Testis (tissue), 3 donors: ENCODE data around the gene HOXB8. TPM values are rescaled to one million over a fixed set of nuclear protein-coding genes. Genes with fewer than 3 reads are reported as not detected.

Experiments used
- DNase-seq: peaks from one replicate; pipeline ENCODE4 v3.0.0-alpha.2; 2019
- H3K27ac ChIP-seq, 2 donors: fragments of 200-600 bp; sonication (generic); one replicate each; pipeline ENCODE4 v1.5.1; 2019
- H3K27me3 ChIP-seq: fragments of 200-600 bp; sonication (generic); one replicate; pipeline ENCODE4 v1.5.1; 2019
- H3K36me3 ChIP-seq: fragments of 200-600 bp; sonication (generic); one replicate; pipeline ENCODE4 v1.5.1; 2017; ENCODE audit warnings: low read depth; ENCODE audit errors: missing control alignments
- H3K4me1 ChIP-seq: fragments of 200-600 bp; sonication (generic); one replicate; pipeline ENCODE4 v1.5.1; 2019
- H3K4me3 ChIP-seq, 2 donors: fragments of 200-600 bp; sonication (generic); one replicate each; pipeline ENCODE4 v1.5.1; 2017 to 2019
- H3K9me3 ChIP-seq: fragments of 200-600 bp; sonication (generic); one replicate; pipeline ENCODE4 v1.5.1; 2017
- CTCF ChIP-seq, 3 experiments: fragments of 450-650 bp in 2 of 3; fragments of 200-600 bp in 1 of 3; sonication (generic) in 1 of 3; IDR thresholded peaks; one replicate each; pipeline ENCODE4 v1.5.1; 2016 to 2019; ENCODE audit warnings: antibody characterized with exemption in 3 of 3, mild to moderate bottlenecking in 2 of 3, moderate library complexity in 1 of 3
- POLR2A ChIP-seq: fragments of 450-650 bp; IDR thresholded peaks from one replicate; pipeline ENCODE4 v1.6.1; 2017; ENCODE audit warnings: antibody characterized with exemption, mild to moderate bottlenecking, moderate library complexity
- whole genome bisulfite sequencing, 2 donors: methylation state at CpG; one replicate each; pipeline ENCODE4 v1.1.5; 2018; 5-methylcytosine and 5-hydroxymethylcytosine counted together
- intact Hi-C: fragments of 100-400 bp; cut with DNase I; formaldehyde crosslinking; loops from one replicate; pipeline ENCODE4 v1.15.1; 2023; ENCODE audit warnings: low total_unique reads
- polyA plus RNA-seq: library from polyadenylated mRNA; stranded (reverse); fragments of 350-450 nt; fragmentation: Illumina TruSeq; extraction: RNeasy Lipid Tissue Mini Kit (QIAGEN cat#74804); gene quantifications from one replicate; pipeline ENCODE4 v1.2.3, GENCODE V29; 2014; ENCODE audit warnings: low read depth, low replicate concordance; ENCODE audit not compliant: insufficient read depth
- total RNA-seq, 2 donors: library from RNA; depleted of rRNA; stranded (reverse); fragments of >200 nt; gene quantifications; one replicate each; pipeline ENCODE4 v1.2.3, GENCODE V29; 2016

The HOXB8 gene
- total and polyA plus RNA-seq, 3 donors from 2014 or later = 1.2 to 2.7 (median 2.0) TPM

DNA sequence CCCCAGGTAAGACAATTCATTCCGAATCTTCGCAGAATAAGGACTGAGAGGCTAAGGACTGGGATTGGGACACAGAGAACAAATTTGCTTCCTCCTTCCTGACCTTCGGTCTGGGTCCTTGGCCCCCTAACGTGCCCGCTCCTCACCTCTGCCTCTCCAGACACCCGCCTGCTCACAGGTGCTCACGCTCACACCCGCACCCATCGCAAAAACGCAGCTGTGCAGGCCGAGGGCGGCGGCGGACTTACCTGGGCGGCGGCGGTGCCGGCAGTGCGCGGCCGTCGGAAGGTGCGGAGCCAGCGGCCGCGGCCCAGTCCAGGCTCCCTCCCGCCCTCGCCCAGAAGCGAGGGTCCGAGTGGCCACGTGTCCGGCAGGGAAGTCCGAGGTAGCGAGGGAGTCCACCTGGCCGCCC is 18.2 kb upstream of the HOXB8 start:
- TF ChIP-seq CTCF (IDR thresholded peaks at IDR 0.05) (no peak), POLR2A (no peak)
- Histone ChIP-seq H3K27ac (no peak overlapping the region), H3K4me3 (peak overlapping the region; percentile 29 to 31), H3K9me3 (no peaks in the 10 kb centered on the region), H3K36me3 (no peaks in the 10 kb centered on the region), H3K4me1 (no peaks in the 10 kb centered on the region), H3K27me3 (no peaks in the 10 kb centered on the region)
- DNase-seq = no peak
- intact Hi-C loops = no loop called here
- 9 to 13% methylated on average over 27 to 35 of the region's 35 CpGs for WGBS, 2 donors

DNA sequence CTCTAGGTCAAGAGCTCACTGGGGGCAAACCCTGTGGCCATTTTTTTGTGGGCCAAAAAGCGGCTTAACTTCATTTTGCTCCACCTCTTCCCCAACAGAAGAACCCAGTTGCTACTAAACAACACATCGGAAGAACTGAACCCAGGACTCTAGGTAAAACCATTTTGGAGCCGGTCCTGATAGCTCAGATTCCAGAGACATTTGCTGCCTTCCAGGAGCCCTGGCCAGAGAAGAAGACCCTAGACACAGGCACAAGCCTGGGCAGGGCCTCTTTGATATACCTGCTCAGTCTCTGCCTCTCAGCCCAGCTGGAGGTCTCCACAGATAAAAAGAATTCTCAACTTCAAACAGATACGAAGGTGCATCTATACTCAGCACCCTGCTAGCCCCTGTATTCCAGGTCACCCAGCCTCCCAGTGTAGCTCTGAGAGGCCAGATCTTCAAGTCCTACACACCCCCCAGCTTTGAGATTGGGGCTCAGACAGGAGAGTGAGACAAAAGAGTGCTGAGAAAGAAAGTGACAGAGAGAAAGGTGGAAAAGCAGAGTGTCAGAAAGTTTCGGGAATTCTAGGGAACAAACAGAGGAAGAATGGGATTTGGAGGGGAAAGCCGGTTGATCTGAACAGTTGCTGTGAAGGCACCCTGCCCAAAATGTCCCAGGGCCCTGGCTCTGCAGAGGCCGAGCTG is 17.6 kb upstream of the HOXB8 start:
- no peak for TF ChIP-seq CTCF (IDR thresholded peaks at IDR 0.05)
- TF ChIP-seq POLR2A = no peak
- H3K27me3 ChIP-seq = no peaks in the 10 kb centered on the region
- intact Hi-C loops = no loop called here
- no peaks in the 10 kb centered on the region for H3K9me3 ChIP-seq
- H3K27ac ChIP-seq = no peak overlapping the region
- 26 to 29% methylated on average over 7 of the region's 7 CpGs for WGBS, 2 donors
- H3K4me1 ChIP-seq = no peaks in the 10 kb centered on the region
- DNase-seq = no peak
- H3K4me3 ChIP-seq = no peak overlapping the region
- H3K36me3 ChIP-seq = no peaks in the 10 kb centered on the region

DNA sequence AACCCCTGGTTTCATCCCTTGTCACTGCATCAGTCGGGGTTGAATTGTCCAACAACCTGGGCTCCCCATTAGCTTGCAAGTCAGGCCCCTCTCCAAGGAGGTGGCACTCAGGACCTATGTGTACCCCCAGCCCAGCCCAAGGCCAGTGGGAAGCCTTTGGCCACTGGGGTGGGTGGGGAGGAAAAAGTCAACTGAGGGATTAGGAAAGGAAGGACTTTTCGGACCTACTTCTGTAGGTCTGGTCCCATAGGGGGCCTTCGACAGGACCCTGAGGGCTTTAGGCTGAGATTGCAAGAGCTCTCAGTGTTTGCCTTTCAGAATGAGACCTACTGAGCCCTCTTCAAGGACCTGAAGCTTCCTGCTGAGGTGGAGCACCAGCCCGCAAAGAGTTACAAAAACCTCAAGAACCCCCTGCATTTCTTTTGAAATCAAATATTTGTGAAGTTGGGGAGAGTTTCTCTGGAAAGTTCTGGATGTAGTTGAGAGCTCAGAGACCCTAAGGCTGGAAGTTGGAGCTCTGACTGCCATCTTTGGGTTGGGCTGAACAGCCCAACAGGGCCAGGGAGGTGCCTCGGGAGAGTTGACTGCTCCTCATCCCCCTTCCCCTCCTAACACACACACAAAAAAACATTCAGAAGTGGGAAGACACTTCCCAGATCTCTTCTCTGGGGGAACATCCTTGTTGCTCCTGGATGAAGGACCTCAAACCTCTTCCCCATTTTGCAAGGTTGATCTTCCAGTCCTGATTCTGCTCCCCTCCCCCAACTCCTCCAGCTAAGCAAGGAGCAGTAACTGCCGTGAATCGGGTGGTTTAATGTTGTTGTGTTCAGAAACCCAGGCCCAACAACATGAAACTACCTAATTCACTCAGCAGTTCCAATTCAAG is 16.8 kb upstream of the HOXB8 start:
- no peak for DNase-seq

GRCh38 chr17:48630925-48631692 is 16.0 kb upstream of the HOXB8 start:
- Histone ChIP-seq H3K9me3 (no peaks in the 10 kb centered on the region), H3K27me3 (no peaks in the 10 kb centered on the region), H3K27ac (no peak overlapping the region), H3K36me3 (no peaks in the 10 kb centered on the region), H3K4me1 (peaks cover 5% of the 10 kb centered on the region), H3K4me3 (no peak overlapping the region)
- DNase-seq = no peak
- no peak for TF ChIP-seq CTCF (IDR thresholded peaks at IDR 0.05)
- 46 to 47% methylated on average over 15 of the region's 15 CpGs for WGBS, 2 donors
- intact Hi-C loops = no loop called here

More for the DNA sequence above, 16.8 kb upstream of the HOXB8 start:
- no peak overlapping the region for H3K4me3 ChIP-seq
- no peaks in the 10 kb centered on the region for H3K36me3 ChIP-seq
- no peaks in the 10 kb centered on the region for H3K4me1 ChIP-seq
- TF ChIP-seq CTCF (IDR thresholded peaks at IDR 0.05) = no peak
- no peak for TF ChIP-seq POLR2A
- intact Hi-C loops = no loop called here
- no peak overlapping the region for H3K27ac ChIP-seq
- H3K27me3 ChIP-seq = no peaks in the 10 kb centered on the region
- 41 to 46% methylated on average over 7 of the region's 7 CpGs for WGBS, 2 donors
- H3K9me3 ChIP-seq = no peaks in the 10 kb centered on the region
